ENCODE results near the gene HIBCH.
"Not testable (repeated sequence)": the region's sequence is repeated elsewhere in the genome, so short reads cannot be mapped to it uniquely, and the experiment has no call there.

DNA sequence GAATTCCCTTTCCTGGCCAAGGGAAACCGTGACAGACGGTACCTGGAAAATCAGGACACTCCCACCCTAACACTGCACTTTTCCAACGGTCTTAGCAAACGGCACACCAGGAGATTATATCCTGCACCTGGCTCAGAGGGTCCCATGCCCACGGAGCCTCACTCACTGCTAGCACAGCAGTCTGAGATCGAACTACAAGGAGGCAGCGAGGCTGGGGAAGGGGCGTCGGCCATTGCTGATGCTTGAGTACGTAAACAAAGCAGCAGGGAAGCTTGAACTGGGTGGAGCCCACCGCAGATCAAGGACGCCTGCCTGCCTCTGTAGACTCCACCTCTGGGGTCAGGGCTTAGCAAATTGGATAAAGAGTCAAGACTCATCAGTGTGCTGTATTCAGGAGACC is 95.6 kb downstream of the HIBCH start:
- not testable (repeated sequence) for TF ChIP-seq YY1 (IDR thresholded peaks at IDR 0.05; ENCODE audit: insufficient read depth, insufficient read length); ZNF274 (IDR thresholded peaks at IDR 0.05; ENCODE audit: low read depth, low read length); SUZ12 (IDR thresholded peaks at IDR 0.05; ENCODE audit: extremely low read depth, insufficient read depth, insufficient read length)
